HepG2 (cell line): ENCODE data around the gene KCNAB2. TPM values are rescaled to one million over a fixed set of nuclear protein-coding genes. Genes with fewer than 3 reads are reported as not detected.

Experiments
- DPF2 ChIP-seq: sonication (generic); formaldehyde crosslinking; IDR thresholded peaks from 2 replicates; pipeline ENCODE4 v1.4.0; 2020; ENCODE audit warnings: mild to moderate bottlenecking, low read depth, missing genetic modification reagents, borderline replicate concordance
- FOXP1 ChIP-seq, 2 experiments: fragments of 450-650 bp in 1 of 2; IDR thresholded peaks; 2 replicates each; pipeline ENCODE4 v1.6.1; 2017 to 2018; ENCODE audit warnings: antibody characterized with exemption in 1 of 2
- GATAD2A ChIP-seq: IDR thresholded peaks from 2 replicates; pipeline ENCODE4 v1.6.1; 2016
- KDM3A ChIP-seq: IDR thresholded peaks from 2 replicates; pipeline ENCODE4 v1.6.1; 2018; ENCODE audit warnings: low read depth, missing compliant biosample characterization
- NFIB ChIP-seq: sonication (generic); formaldehyde crosslinking; IDR thresholded peaks from 2 replicates; pipeline ENCODE4 v1.9.0; 2021; ENCODE audit warnings: missing genetic modification reagents, mild to moderate bottlenecking, borderline replicate concordance
- ONECUT2 ChIP-seq: sonication (generic); formaldehyde crosslinking; IDR thresholded peaks from 2 replicates; pipeline ENCODE4 v1.4.0; 2020; ENCODE audit warnings: missing genetic modification reagents
- PRPF4 ChIP-seq: fragments of 200-400 bp; formaldehyde crosslinking; IDR thresholded peaks from 2 replicates; pipeline ENCODE4 v1.6.1; 2016; ENCODE audit warnings: low read length, low read depth; ENCODE audit not compliant: poor library complexity, severe bottlenecking
- RCOR2 ChIP-seq: IDR thresholded peaks from 2 replicates; pipeline ENCODE4 v1.6.1; 2016; ENCODE audit warnings: missing biosample characterization, missing genetic modification reagents
- RFX3 ChIP-seq: IDR thresholded peaks from 2 replicates; pipeline ENCODE4 v1.6.1; 2016; ENCODE audit warnings: missing biosample characterization, missing genetic modification reagents
- TFAP4 ChIP-seq: sonication (generic); IDR thresholded peaks from 2 replicates; pipeline ENCODE4 v1.6.1; 2016; ENCODE audit warnings: low read depth, borderline replicate concordance
- YY1 ChIP-seq: IDR thresholded peaks from 2 replicates; pipeline ENCODE4 v1.6.1; 2011; ENCODE audit warnings: low read length, low read depth, moderate library complexity, mild to moderate bottlenecking; ENCODE audit not compliant: insufficient read depth, insufficient replicate concordance
- ZMYM4 ChIP-seq: sonication (generic); formaldehyde crosslinking; IDR thresholded peaks from 2 replicates; pipeline ENCODE4 v1.8.1; 2023; ENCODE audit warnings: mild to moderate bottlenecking, missing genetic modification reagents
- ZNF101 ChIP-seq: sonication (generic); formaldehyde crosslinking; IDR thresholded peaks from 2 replicates; pipeline ENCODE4 v1.4.0; 2020; ENCODE audit warnings: mild to moderate bottlenecking, low read depth, missing genetic modification reagents, borderline replicate concordance
- ZNF160 ChIP-seq: sonication (generic); formaldehyde crosslinking; IDR thresholded peaks from 2 replicates; pipeline ENCODE4 v1.8.0; 2022; ENCODE audit warnings: mild to moderate bottlenecking, inconsistent platforms, missing genetic modification reagents
- ZNF20 ChIP-seq: sonication (generic); formaldehyde crosslinking; IDR thresholded peaks from 2 replicates; pipeline ENCODE4 v1.4.0; 2020; ENCODE audit warnings: mild to moderate bottlenecking, moderate library complexity, missing genetic modification reagents
- ZNF350 ChIP-seq: sonication (generic); formaldehyde crosslinking; IDR thresholded peaks from 2 replicates; pipeline ENCODE4 v1.4.0; 2020; ENCODE audit warnings: mild to moderate bottlenecking, low read depth, missing genetic modification reagents, borderline replicate concordance
- ZNF556 ChIP-seq: sonication (generic); formaldehyde crosslinking; IDR thresholded peaks from 2 replicates; pipeline ENCODE4 v1.4.0; 2020; ENCODE audit warnings: mild to moderate bottlenecking, missing genetic modification reagents, borderline replicate concordance
- ZNF629 ChIP-seq: sonication (generic); formaldehyde crosslinking; conservative IDR thresholded peaks from 2 replicates; pipeline ENCODE4 v1.5.0; 2020; ENCODE audit warnings: missing genetic modification reagents
- ZNF672 ChIP-seq: sonication (generic); formaldehyde crosslinking; IDR thresholded peaks from 2 replicates; pipeline ENCODE4 v1.8.1; 2022; ENCODE audit warnings: missing genetic modification reagents
- ZNF773 ChIP-seq: sonication (generic); formaldehyde crosslinking; IDR thresholded peaks from 2 replicates; pipeline ENCODE4 v1.4.0; 2020; ENCODE audit warnings: missing genetic modification reagents, borderline replicate concordance
- polyA plus RNA-seq, 8 experiments: library from polyadenylated mRNA; depleted of rRNA in 3 of 8; stranded (reverse) in 7 of 8; unstranded in 1 of 8; fragments of >200 nt; fragmentation: Illumina TruSeq in 4 of 8; extraction: Trizol in 4 of 8; gene quantifications; 2 replicates each; pipeline versions ENCODE4 v1.2.1 to v1.2.3, GENCODE V29; 2011 to 2016; ENCODE audit warnings: low read depth in 4 of 8, missing spikeins in 1 of 8, mixed read lengths in 1 of 8; ENCODE audit not compliant: insufficient read depth in 1 of 8
- total RNA-seq, 5 experiments: library from RNA; depleted of rRNA; stranded (reverse); fragments of >200 nt; fragmentation: Illumina TruSeq; extraction: Trizol; gene quantifications; 2 replicates each; pipeline ENCODE4 v1.2.3, GENCODE V29; 2016; ENCODE audit warnings: low read depth in 1 of 5
- TF ChIP-seq, protein P1 (sequence below): sonication (generic); formaldehyde crosslinking; IDR thresholded peaks from 2 replicates; pipeline ENCODE4 v1.5.1; 2020; ENCODE audit warnings: missing genetic modification reagents, mild to moderate bottlenecking, borderline replicate concordance
- TF ChIP-seq, protein P2 (sequence below): sonication (generic); formaldehyde crosslinking; conservative IDR thresholded peaks from 2 replicates; pipeline ENCODE4 v1.4.0; 2020; ENCODE audit warnings: missing genetic modification reagents
- TF ChIP-seq, protein P3 (sequence below): sonication (generic); formaldehyde crosslinking; IDR thresholded peaks from 2 replicates; pipeline ENCODE4 v1.5.1; 2020; ENCODE audit warnings: missing genetic modification reagents, mild to moderate bottlenecking, borderline replicate concordance
- TF ChIP-seq, protein P4 (sequence below): IDR thresholded peaks from 2 replicates; pipeline ENCODE4 v1.6.1; 2018; ENCODE audit warnings: missing genetic modification reagents

The KCNAB2 gene
- total and polyA plus RNA-seq, 2 of the 13 experiments (the other 11 are each of a cell fraction or from before 2014, with no cell fraction given), result 6.2 to 8.8 TPM

DNA sequence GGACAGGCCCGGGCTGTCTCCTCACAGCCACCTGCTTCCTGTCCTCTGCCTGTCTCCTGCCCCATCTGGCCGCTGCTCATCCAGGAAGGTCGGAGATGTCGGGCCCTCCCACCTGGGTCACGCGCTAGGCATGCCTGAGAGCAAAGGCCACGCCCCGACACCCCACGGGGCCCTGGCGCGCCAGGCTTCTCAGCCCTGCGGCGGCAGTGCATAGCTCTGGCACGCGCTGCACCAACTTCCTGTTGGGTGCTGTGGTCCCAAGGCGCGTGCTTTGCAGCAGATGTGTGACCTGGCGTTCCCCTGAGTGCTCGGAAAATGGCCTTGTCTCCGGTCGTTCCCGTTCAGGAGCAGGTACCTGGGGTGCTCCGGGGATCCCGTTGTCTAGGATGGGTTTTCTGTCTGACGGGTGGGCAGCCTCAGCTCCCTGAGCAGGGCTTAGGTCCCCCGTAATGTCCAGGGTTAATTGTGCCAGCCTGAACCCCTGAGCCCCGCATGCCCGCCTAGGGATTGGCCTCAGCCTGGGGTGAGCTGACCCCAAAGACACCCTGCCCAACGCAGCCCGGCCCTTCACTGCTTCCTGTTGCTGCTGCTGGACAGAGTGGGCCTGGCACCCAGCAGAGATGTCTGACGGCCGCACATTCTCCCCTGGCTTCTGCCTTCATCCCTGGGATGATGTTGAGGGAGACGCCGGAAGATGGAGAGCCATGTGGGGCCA lies 19.4 kb upstream of the KCNAB2 start (continued):
- TF ChIP-seq, protein P1, sequence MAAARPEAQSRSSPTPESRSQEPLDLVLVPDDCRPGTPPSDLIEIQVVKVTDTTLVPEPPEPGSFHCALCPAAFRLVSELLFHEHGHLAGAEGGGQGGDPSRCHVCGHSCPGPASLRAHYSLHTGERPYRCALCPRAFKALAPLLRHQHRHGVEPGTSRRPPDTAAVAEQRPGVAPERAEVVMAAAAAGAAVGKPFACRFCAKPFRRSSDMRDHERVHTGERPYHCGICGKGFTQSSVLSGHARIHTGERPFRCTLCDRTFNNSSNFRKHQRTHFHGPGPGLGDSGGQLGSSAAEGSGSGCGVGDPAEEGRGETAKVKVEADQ (CRISPR knock-in tag), result no peak
- TF ChIP-seq PRPF4 (no peak), KDM3A (CRISPR knock-in tag) (no peak), ZNF773 (CRISPR knock-in tag) (peak; percentile 75; the same call in 1 of the 2 replicates), ZNF556 (0 out of 2 replicates have a peak, but pooled peaks have one; percentile 36), ONECUT2 (CRISPR knock-in tag) (no peak), ZNF350 (CRISPR knock-in tag) (no peak), YY1 (no peak), GATAD2A (CRISPR knock-in tag) (peak; percentile 59), RCOR2 (CRISPR knock-in tag) (no peak), FOXP1 (IDR thresholded peaks at IDR 0.05) (no peak), FOXP1 (CRISPR knock-in tag; IDR thresholded peaks at IDR 0.05) (peak; percentile 18; the same call in 1 of the 2 replicates), ZMYM4 (no peak), TFAP4 (peak; percentile 67; the same call in 1 of the 2 replicates), ZNF672 (peak; percentile 16; the same call in 1 of the 2 replicates), ZNF20 (CRISPR knock-in tag) (no peak), NFIB (CRISPR knock-in tag) (no peak), ZNF160 (no peak), ZNF629 (CRISPR knock-in tag) (no peak), DPF2 (CRISPR knock-in tag) (no peak), RFX3 (no peak), ZNF101 (CRISPR knock-in tag) (no peak)
- TF ChIP-seq, protein P2, sequence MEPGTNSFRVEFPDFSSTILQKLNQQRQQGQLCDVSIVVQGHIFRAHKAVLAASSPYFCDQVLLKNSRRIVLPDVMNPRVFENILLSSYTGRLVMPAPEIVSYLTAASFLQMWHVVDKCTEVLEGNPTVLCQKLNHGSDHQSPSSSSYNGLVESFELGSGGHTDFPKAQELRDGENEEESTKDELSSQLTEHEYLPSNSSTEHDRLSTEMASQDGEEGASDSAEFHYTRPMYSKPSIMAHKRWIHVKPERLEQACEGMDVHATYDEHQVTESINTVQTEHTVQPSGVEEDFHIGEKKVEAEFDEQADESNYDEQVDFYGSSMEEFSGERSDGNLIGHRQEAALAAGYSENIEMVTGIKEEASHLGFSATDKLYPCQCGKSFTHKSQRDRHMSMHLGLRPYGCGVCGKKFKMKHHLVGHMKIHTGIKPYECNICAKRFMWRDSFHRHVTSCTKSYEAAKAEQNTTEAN (CRISPR knock-in tag), result peak; percentile 83
- TF ChIP-seq, protein P3, sequence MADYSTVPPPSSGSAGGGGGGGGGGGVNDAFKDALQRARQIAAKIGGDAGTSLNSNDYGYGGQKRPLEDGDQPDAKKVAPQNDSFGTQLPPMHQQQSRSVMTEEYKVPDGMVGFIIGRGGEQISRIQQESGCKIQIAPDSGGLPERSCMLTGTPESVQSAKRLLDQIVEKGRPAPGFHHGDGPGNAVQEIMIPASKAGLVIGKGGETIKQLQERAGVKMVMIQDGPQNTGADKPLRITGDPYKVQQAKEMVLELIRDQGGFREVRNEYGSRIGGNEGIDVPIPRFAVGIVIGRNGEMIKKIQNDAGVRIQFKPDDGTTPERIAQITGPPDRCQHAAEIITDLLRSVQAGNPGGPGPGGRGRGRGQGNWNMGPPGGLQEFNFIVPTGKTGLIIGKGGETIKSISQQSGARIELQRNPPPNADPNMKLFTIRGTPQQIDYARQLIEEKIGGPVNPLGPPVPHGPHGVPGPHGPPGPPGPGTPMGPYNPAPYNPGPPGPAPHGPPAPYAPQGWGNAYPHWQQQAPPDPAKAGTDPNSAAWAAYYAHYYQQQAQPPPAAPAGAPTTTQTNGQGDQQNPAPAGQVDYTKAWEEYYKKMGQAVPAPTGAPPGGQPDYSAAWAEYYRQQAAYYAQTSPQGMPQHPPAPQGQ (CRISPR knock-in tag), result no peak
- TF ChIP-seq, protein P4, sequence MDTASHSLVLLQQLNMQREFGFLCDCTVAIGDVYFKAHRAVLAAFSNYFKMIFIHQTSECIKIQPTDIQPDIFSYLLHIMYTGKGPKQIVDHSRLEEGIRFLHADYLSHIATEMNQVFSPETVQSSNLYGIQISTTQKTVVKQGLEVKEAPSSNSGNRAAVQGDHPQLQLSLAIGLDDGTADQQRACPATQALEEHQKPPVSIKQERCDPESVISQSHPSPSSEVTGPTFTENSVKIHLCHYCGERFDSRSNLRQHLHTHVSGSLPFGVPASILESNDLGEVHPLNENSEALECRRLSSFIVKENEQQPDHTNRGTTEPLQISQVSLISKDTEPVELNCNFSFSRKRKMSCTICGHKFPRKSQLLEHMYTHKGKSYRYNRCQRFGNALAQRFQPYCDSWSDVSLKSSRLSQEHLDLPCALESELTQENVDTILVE, result no peak
